ENCODE data around the gene PLEKHH3.

DNA sequence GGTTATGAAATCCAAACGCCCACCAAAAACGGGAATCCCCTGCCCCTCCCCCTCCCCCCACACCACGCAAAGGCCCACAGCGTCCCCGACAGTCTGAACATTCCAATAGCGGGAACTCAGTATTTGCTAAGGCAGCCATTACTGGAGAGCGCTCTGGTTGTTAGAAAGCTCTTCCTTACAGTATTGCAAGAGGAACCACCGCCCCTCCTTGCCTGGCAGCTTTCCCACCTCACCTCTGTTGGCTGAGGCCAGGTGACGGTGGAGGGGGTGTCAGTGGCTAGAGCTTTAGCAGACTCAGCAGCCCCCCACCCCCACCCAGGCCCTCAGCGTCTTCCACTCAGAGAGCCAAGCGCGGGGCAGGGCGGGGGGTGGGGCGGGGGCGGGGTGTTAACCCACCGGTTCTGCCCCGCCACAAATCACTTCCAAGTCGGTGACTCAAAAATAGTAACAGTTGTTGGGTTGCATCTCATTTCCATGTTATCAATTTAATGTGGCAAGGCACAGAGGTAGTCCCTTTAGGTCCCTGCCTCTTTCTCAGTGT is 2.2 kb upstream of the PLEKHH3 start:
- TF ChIP-seq POLR2A (IDR thresholded peaks at IDR 0.05) = no peak
- TF ChIP-seq, protein P1, sequence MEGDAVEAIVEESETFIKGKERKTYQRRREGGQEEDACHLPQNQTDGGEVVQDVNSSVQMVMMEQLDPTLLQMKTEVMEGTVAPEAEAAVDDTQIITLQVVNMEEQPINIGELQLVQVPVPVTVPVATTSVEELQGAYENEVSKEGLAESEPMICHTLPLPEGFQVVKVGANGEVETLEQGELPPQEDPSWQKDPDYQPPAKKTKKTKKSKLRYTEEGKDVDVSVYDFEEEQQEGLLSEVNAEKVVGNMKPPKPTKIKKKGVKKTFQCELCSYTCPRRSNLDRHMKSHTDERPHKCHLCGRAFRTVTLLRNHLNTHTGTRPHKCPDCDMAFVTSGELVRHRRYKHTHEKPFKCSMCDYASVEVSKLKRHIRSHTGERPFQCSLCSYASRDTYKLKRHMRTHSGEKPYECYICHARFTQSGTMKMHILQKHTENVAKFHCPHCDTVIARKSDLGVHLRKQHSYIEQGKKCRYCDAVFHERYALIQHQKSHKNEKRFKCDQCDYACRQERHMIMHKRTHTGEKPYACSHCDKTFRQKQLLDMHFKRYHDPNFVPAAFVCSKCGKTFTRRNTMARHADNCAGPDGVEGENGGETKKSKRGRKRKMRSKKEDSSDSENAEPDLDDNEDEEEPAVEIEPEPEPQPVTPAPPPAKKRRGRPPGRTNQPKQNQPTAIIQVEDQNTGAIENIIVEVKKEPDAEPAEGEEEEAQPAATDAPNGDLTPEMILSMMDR (IDR thresholded peaks at IDR 0.05) = no peak
